ENCODE results near the gene SCN11A. TPM values are rescaled to one million over a fixed set of nuclear protein-coding genes. Genes with fewer than 3 reads are reported as not detected.

Gene SCN11A
- polyA plus RNA-seq, 3 donors = 0.66 to 1.4 (median 1.0) TPM

- DNase-seq (ENCODE audit: extremely low read depth in 1 of 11, low read depth in 9 of 11, low spot score in 4 of 11) = no peak
Measured at GRCh38 chr3:39015418-39015817, 36.3 kb downstream of the SCN11A start.

GRCh38 chr3:39013921-39014509, 37.7 kb downstream of the SCN11A start:
- no peak for DNase-seq (ENCODE audit: extremely low read depth in 1 of 11, low read depth in 9 of 11, low spot score in 4 of 11)

- no peak for DNase-seq (ENCODE audit: extremely low read depth in 1 of 11, low read depth in 9 of 11, low spot score in 4 of 11)
Measured at GRCh38 chr3:39013289-39013688, 38.5 kb downstream of the SCN11A start.

GRCh38 chr3:39011191-39011736, 40.5 kb downstream of the SCN11A start:
- no peak for DNase-seq (ENCODE audit: extremely low read depth in 1 of 11, low read depth in 9 of 11, low spot score in 4 of 11)

GRCh38 chr3:39005295-39005694, 46.4 kb downstream of the SCN11A start:
- DNase-seq (ENCODE audit: extremely low read depth in 1 of 11, low read depth in 9 of 11, low spot score in 4 of 11) = no peak

Other genes starting within 250 kb of the SCN11A start
- gene SCN10A, start 235.7 kb downstream of the SCN11A start, polyA plus RNA-seq (ENCODE audit: insufficient read length in 3 of 3) = not detected
- gene WDR48, start 72 bp upstream of the SCN11A start, polyA plus RNA-seq (ENCODE audit: insufficient read length in 3 of 3) = 100 to 1,000 TPM in 1 of 3 donors, 10 to 100 TPM in 2; 82.4 to 104 (median 90.7) TPM
- gene GORASP1, start 55.7 kb upstream of the SCN11A start, polyA plus RNA-seq (ENCODE audit: insufficient read length in 3 of 3) = 10 to 100 TPM; 60.8 to 73.9 (median 66.3) TPM
- gene TTC21A, start 55.7 kb upstream of the SCN11A start, polyA plus RNA-seq (ENCODE audit: insufficient read length in 3 of 3) = 10 to 100 TPM in 1 of 3 donors, 1 to 10 TPM in 2; 8.4 to 20.2 (median 9.3) TPM
- gene CSRNP1, start 101.6 kb upstream of the SCN11A start, polyA plus RNA-seq (ENCODE audit: insufficient read length in 3 of 3) = 10 to 100 TPM in 1 of 3 donors, 1 to 10 TPM in 2; 8.9 to 11.8 (median 9.8) TPM
- gene XIRP1, start 140.7 kb upstream of the SCN11A start, polyA plus RNA-seq (ENCODE audit: insufficient read length in 3 of 3) = under 1 TPM; 0.11 to 0.14 (median 0.11) TPM
- gene CX3CR1, start 228.1 kb upstream of the SCN11A start, polyA plus RNA-seq (ENCODE audit: insufficient read length in 3 of 3) = 1 to 10 TPM; 1.7 to 5.3 (median 3.4) TPM